GM18873 (cell line): ENCODE measurements around the gene PSME2.

Source experiments
- ATAC-seq: cut with Tn5 transposase; IDR thresholded peaks from one replicate; pipeline ENCODE4 v1.9.1; 2021; ENCODE audit warnings: mild to moderate bottlenecking, moderate library complexity, moderate number of reproducible peaks; ENCODE audit not compliant: unreplicated experiment, low FRiP score

The PSME2 gene

GRCh38 chr14:24137529-24138395 lies 8.6 kb downstream of the PSME2 start:
- ATAC-seq, result no peak

- no peak for ATAC-seq
Observed at GRCh38 chr14:24136684-24137528, 9.5 kb downstream of the PSME2 start.

- ATAC-seq, result peak; percentile 63
Observed at GRCh38 chr14:24135834-24136683, 10.4 kb downstream of the PSME2 start, which contains the start of gene PSME1. Gene PSME1 (plus strand): TSS chr14:24136194. CDS start chr14:24136263, 69 bp downstream.

- ATAC-seq, result peak; percentile 5
Observed at GRCh38 chr14:24135584-24135833, 10.9 kb downstream of the PSME2 start.

DNA sequence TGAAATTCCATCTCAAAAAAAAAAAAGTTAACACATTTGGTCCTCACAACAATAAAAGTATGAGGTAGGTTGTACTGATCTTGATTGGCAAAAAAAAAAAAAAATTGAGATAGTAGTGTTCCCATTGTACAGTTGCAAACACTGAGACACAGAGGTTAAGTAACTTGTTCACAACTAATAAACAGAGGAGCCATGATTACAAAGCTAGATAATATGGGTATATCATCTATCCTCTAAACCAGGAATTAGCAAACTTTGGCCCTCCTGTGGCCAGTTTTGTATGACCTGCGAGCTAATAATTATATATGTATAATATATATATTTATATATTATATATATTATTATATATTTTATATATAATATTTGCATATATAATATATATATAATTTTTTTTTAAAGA lies 12.7 kb downstream of the PSME2 start:
- ATAC-seq, result no peak

GRCh38 chr14:24132976-24133375 lies 13.4 kb downstream of the PSME2 start:
- no peak for ATAC-seq

- no peak for ATAC-seq
Observed at GRCh38 chr14:24132061-24132685, 14.2 kb downstream of the PSME2 start.

DNA sequence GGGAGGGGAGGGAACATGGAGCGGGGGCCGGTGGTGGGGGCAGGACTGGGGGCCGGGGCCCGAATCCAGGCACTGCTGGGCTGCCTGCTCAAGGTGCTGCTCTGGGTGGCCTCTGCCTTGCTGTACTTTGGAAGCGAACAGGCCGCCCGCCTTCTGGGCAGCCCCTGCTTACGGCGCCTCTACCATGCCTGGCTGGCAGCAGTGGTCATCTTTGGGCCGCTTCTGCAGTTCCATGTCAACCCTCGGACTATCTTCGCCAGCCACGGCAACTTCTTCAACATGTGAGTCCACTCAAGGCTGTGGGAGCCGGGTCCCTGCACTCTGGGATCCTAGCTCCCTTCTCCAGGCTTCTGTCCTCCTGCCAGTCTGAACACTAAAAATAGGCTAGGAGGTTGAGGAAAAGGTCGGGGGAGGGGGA lies 14.9 kb downstream of the PSME2 start:
- ATAC-seq, result no peak

DNA sequence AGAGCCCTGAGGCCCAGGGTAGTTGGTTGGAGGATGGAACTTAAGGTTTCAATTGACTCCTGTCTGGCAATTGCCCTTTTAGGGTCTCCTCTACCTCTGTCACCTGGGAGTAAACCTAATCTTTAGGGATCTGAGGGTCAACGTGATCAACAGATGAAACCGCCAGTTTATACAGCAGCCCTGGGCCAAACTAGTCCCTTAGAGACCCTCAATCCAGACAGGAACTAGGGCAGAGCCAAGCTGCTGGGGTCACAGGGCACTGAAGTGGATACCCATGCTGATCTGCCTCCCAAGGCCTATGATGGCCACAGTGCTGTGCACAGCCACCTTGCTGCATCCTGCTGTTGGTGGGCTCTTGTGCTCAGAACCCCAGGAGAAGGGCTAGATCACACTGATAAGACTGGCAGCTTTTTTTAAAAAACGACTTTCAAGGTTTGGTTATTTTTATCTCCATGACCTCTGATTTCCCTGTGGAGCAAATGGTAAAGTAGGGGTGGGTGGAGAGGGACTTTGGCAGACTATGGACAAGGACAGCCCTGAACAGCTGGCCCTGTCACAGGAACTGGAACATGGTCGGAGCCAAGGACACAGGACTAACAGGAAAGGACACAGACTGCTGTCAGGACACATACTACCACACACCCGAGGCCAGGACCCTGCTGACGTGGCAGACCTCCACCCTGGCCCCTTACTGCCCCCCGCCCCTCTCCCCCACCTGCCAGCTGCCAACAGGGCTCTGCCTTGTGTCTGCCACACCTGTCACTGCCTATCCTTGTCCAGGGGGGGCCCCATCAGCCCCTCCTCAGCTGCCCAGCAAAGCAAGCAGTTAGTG lies 15.5 kb downstream of the PSME2 start:
- no peak for ATAC-seq

DNA sequence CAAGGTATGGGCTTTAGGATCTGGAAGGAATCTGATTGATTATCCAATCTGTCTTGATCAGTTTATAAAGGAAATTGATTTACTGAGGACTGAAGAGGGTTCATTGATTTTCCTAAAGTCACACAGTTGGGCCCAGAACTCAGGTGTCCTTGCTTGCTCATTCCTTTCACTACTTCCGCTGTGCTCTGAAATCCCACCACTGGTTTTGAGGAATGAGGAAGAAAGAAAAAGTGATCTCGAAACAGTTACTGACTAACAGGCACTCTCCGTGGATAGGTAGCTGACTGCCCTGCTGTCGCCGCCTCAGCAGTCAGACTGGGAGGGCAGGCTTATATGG lies 16.1 kb downstream of the PSME2 start, which contains the start of gene FITM1:
FITM1 (plus strand) TSS at position 280 of the 337 bp plus-strand sequence. CDS start 905 bp downstream, outside the sequence.
- no peak for ATAC-seq

DNA sequence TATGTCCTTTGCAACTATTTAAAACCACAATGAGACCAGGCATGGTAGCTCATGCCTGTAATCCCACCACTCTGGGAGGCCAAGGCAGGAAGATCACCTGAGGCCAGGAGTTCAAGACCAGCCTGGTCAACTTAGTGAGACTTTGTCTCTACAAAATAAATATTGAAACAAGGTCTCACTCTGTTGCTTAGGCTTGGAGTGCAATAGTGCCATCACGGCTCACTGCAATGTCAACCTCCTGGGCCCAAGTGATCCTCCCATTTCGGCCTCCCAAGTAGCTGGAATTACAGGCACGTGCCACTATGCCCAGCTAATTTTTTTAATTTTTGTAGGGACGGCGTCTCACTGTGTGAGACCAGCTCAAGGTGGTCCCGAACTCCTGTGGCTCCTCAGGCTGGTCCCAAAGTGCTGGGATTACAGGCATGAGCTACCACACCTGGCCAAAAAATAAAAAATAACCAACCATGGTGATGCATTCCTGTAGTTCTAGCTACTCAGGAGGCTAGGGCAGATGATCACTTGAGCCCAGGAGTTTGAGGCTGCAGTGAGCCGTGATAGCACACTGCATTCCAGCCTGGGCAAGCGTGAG lies 16.9 kb downstream of the PSME2 start:
- ATAC-seq, result no peak

GRCh38 chr14:24127673-24128072 lies 18.7 kb downstream of the PSME2 start:
- no peak for ATAC-seq

- ATAC-seq, result no peak
Observed at GRCh38 chr14:24126939-24127338, 19.5 kb downstream of the PSME2 start.

GRCh38 chr14:24123424-24124417 lies 22.7 kb downstream of the PSME2 start:
- peak; percentile 51 for ATAC-seq

- no peak for ATAC-seq
Observed at GRCh38 chr14:24122898-24123297, 23.5 kb downstream of the PSME2 start.

DNA sequence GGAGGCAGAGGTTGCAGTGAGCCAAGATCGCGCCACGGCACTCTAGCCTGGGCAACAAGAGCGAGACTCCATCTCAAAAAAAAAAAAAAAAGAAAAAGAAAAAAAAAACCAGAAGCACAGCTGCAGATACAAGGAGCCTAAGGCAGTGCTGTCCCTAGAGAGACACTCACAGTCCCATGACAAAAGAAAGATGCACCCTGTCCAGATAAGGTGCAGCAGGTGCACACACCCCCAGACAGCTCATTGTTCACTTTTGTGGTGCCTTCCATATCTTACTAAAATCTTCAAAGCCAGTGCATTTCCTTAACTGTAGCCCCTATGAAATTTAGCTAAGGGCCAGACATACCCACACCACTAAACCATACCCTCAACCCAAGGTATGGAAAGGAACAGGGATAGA lies 24.0 kb downstream of the PSME2 start:
- no peak for ATAC-seq

DNA sequence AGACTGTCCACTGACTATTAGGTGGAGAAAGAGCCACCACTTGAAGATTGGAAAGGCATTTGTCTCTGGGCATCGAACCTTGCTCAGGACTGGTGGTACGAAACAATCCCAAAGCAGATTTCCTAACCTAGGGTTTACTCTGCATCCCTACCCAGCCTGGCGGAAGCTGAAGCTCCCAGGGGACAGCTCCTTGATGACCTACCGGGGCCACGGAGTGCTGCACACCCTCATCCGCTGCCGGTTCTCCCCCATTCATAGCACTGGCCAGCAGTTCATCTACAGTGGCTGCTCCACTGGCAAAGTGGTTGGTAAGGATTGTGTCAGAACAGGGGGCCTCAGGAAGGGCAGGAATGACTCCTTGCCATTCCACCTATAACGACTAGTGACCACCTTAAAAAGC lies 25.2 kb downstream of the PSME2 start:
- no peak for ATAC-seq

GRCh38 chr14:24119691-24120090 lies 26.7 kb downstream of the PSME2 start:
- no peak for ATAC-seq
